ENCODE results near the gene UMOD.

Gene UMOD

GRCh38 chr16:20333120-20333519, 19.4 kb downstream of the UMOD start:
- H3K79me2 ChIP-seq (ENCODE audit: control insufficient read depth, low read length), result no peaks in the 10 kb centered on the region
- H3K36me3 ChIP-seq (ENCODE audit: control insufficient read depth, low read length), result no peaks in the 10 kb centered on the region
- H3K27me3 ChIP-seq (ENCODE audit: control insufficient read depth, low read length), result peaks cover 4% of the 10 kb centered on the region; the same call in 1 of the 2 replicates
- H3K9me2 ChIP-seq (replicated peaks; ENCODE audit: control insufficient read depth, low read length), result no peaks in the 10 kb centered on the region
- no peaks in the 10 kb centered on the region for H3K9me3 ChIP-seq (ENCODE audit: control insufficient read depth, insufficient read depth, low read length)
- no peak overlapping the region for H3K27ac ChIP-seq (ENCODE audit: low read depth, low read length)
- H3K4me3 ChIP-seq (ENCODE audit: low read length), result no peak overlapping the region
- no peaks in the 10 kb centered on the region for H4K20me1 ChIP-seq (ENCODE audit: control insufficient read depth, insufficient read depth, low read depth, low read length)
- no peak overlapping the region for H3K4me2 ChIP-seq (ENCODE audit: low read length)
- H3F3A ChIP-seq (ENCODE audit: control insufficient read depth, insufficient read depth), result no peaks in the 10 kb centered on the region
- no peaks in the 10 kb centered on the region for H3K4me1 ChIP-seq (ENCODE audit: control insufficient read depth, low read length)
- TF ChIP-seq EZH2phosphoT487 (IDR thresholded peaks at IDR 0.05; ENCODE audit: borderline replicate concordance, low read length), result no peak
- TF ChIP-seq CTCF (IDR thresholded peaks at IDR 0.05; ENCODE audit: low read depth, low read length, poor library complexity, severe bottlenecking), result no peak

- no peaks in the 10 kb centered on the region for H3K9me3 ChIP-seq (ENCODE audit: control insufficient read depth, insufficient read depth, low read length)
- no peak overlapping the region for H3K27ac ChIP-seq (ENCODE audit: low read depth, low read length)
- no peaks in the 10 kb centered on the region for H3K4me1 ChIP-seq (ENCODE audit: control insufficient read depth, low read length)
- peaks cover 4% of the 10 kb centered on the region; the same call in 1 of the 2 replicates for H3K27me3 ChIP-seq (ENCODE audit: control insufficient read depth, low read length)
- H3K9me2 ChIP-seq (replicated peaks; ENCODE audit: control insufficient read depth, low read length), result no peaks in the 10 kb centered on the region
- no peak overlapping the region for H3K4me2 ChIP-seq (ENCODE audit: low read length)
- H3K36me3 ChIP-seq (ENCODE audit: control insufficient read depth, low read length), result no peaks in the 10 kb centered on the region
- no peak overlapping the region for H3K4me3 ChIP-seq (ENCODE audit: low read length)
- H4K20me1 ChIP-seq (ENCODE audit: control insufficient read depth, insufficient read depth, low read depth, low read length), result no peaks in the 10 kb centered on the region
- TF ChIP-seq EZH2phosphoT487 (IDR thresholded peaks at IDR 0.05; ENCODE audit: borderline replicate concordance, low read length) (no peak), CTCF (IDR thresholded peaks at IDR 0.05; ENCODE audit: low read depth, low read length, poor library complexity, severe bottlenecking) (no peak)
- no peaks in the 10 kb centered on the region for H3K79me2 ChIP-seq (ENCODE audit: control insufficient read depth, low read length)
- H3F3A ChIP-seq (ENCODE audit: control insufficient read depth, insufficient read depth), result no peaks in the 10 kb centered on the region
Measured at GRCh38 chr16:20332411-20332810, 20.1 kb downstream of the UMOD start.

GRCh38 chr16:20331635-20332034, 20.9 kb downstream of the UMOD start:
- Histone ChIP-seq H3K36me3 (ENCODE audit: control insufficient read depth, low read length) (no peaks in the 10 kb centered on the region), H3F3A (ENCODE audit: control insufficient read depth, insufficient read depth) (no peaks in the 10 kb centered on the region), H3K79me2 (ENCODE audit: control insufficient read depth, low read length) (no peaks in the 10 kb centered on the region), H4K20me1 (ENCODE audit: control insufficient read depth, insufficient read depth, low read depth, low read length) (no peaks in the 10 kb centered on the region), H3K9me3 (ENCODE audit: control insufficient read depth, insufficient read depth, low read length) (no peaks in the 10 kb centered on the region), H3K27me3 (ENCODE audit: control insufficient read depth, low read length) (peaks cover 3% of the 10 kb centered on the region; the same call in 1 of the 2 replicates), H3K4me3 (ENCODE audit: low read length) (no peak overlapping the region), H3K4me2 (ENCODE audit: low read length) (no peak overlapping the region), H3K4me1 (ENCODE audit: control insufficient read depth, low read length) (no peaks in the 10 kb centered on the region), H3K9me2 (replicated peaks; ENCODE audit: control insufficient read depth, low read length) (no peaks in the 10 kb centered on the region), H3K27ac (ENCODE audit: low read depth, low read length) (no peak overlapping the region)
- TF ChIP-seq CTCF (IDR thresholded peaks at IDR 0.05; ENCODE audit: low read depth, low read length, poor library complexity, severe bottlenecking) (no peak), EZH2phosphoT487 (IDR thresholded peaks at IDR 0.05; ENCODE audit: borderline replicate concordance, low read length) (no peak)

Measured in DOHH2 (cell line).